GM10248 (cell line): ENCODE results near the gene CFAP161.
"Not testable (repeated sequence)": the region's sequence is repeated elsewhere in the genome, so short reads cannot be mapped to it uniquely, and the experiment has no call there.

ENCODE experiments used
- CTCF ChIA-PET: fragments of 300-600 bp; sonication (Branson Sonifier 250); formaldehyde crosslinking; extraction: SDS; loops from one replicate; lab custom pipeline; 2021; ENCODE audit warnings: antibody characterized with exemption; lab: Yijun Ruan, JAX
- POLR2A ChIA-PET: fragments of 350-650 bp; sonication (Branson Sonifier 250); formaldehyde crosslinking; extraction: SDS; loops from one replicate; lab custom pipeline; 2020; ENCODE audit warnings: antibody characterized with exemption; lab: Yijun Ruan, JAX
- DNase-seq: peaks from one replicate; pipeline ENCODE4 v3.0.0; 2012; ENCODE audit errors: extremely low spot score
- CTCF ChIP-seq: IDR thresholded peaks from 2 replicates; pipeline ENCODE4 v1.5.1; 2012; ENCODE audit warnings: mild to moderate bottlenecking, low read depth; ENCODE audit errors: extremely low read depth, missing control alignments, control extremely low read depth

CFAP161 gene

GRCh38 chr15:81120069-81120468, 14.0 kb upstream of the CFAP161 start:
- ChIA-PET CTCF (interaction anchor here (1.6 kb wide), 1 partner anchor 28 kb away, joined by 4 read pairs; no protein-coding TSS in a partner anchor), POLR2A (no interaction called here)

GRCh38 chr15:81126892-81127291, 7.2 kb upstream of the CFAP161 start:
- TF ChIP-seq CTCF, result no peak
- DNase-seq, result no peak
- POLR2A ChIA-PET, result no interaction called here
- CTCF ChIA-PET, result interaction anchor here (1.3 to 2.6 kb wide), 2 partner anchors 139 to 144 kb away, joined by 3 to 11 read pairs; no protein-coding TSS in a partner anchor

More at GRCh38 chr15:81120069-81120468, 14.0 kb upstream of the CFAP161 start:
- no peak for DNase-seq
- no peak for TF ChIP-seq CTCF

GRCh38 chr15:81141478-81141877, 7.4 kb downstream of the CFAP161 start:
- CTCF ChIA-PET, result interaction anchor here (4.7 kb wide), 1 partner anchor 125 kb away, joined by 21 read pairs; no protein-coding TSS in a partner anchor
- DNase-seq, POLR2A ChIA-PET: not testable (repeated sequence)

GRCh38 chr15:81146006-81146405, 11.9 kb downstream of the CFAP161 start:
- ChIA-PET CTCF (interaction anchor here (0.7 to 4.7 kb wide), 3 partner anchors 10 to 120 kb away, joined by 3 to 21 read pairs (median 9); no protein-coding TSS in a partner anchor), POLR2A (no interaction called here)
- DNase-seq, result no peak
- no peak for TF ChIP-seq CTCF

GRCh38 chr15:81146466-81146865, 12.4 kb downstream of the CFAP161 start:
- no peak for TF ChIP-seq CTCF
- CTCF ChIA-PET, result interaction anchor here (0.7 to 2.1 kb wide), 2 partner anchors 9 to 119 kb away, joined by 3 to 9 read pairs; no protein-coding TSS in a partner anchor

GRCh38 chr15:81151389-81151788, 17.3 kb downstream of the CFAP161 start:
- DNase-seq, result no peak
- ChIA-PET CTCF (interaction anchor here (15.0 kb wide), 1 partner anchor 116 kb away, joined by 215 read pairs; no protein-coding TSS in a partner anchor), POLR2A (no interaction called here)
- TF ChIP-seq CTCF, result no peak

More at GRCh38 chr15:81146466-81146865, 12.4 kb downstream of the CFAP161 start:
- no peak for DNase-seq
- POLR2A ChIA-PET, result no interaction called here

- POLR2A ChIA-PET, result no interaction called here
- no peak for DNase-seq
- CTCF ChIA-PET, result interaction anchor here (1.1 to 15.0 kb wide), 3 partner anchors 23 to 183 kb away, joined by 3 to 215 read pairs (median 3); no protein-coding TSS in a partner anchor
- TF ChIP-seq CTCF, result no peak
Measured at GRCh38 chr15:81152339-81152738, 18.3 kb downstream of the CFAP161 start.
